HepG2 (cell line): ENCODE measurements around the gene KCNIP3. TPM values are rescaled to one million over a fixed set of nuclear protein-coding genes. Genes with fewer than 3 reads are reported as not detected.
A peak's percentile ranks its signal among the peaks of the same experiment; 100 is the strongest.

Experiments used
- HNRNPH1 ChIP-seq: fragments of 200-400 bp; formaldehyde crosslinking; optimal IDR thresholded peaks from 2 replicates; pipeline ENCODE3; 2017; ENCODE audit warnings: mild to moderate bottlenecking, low read depth, low read length
- MED1 ChIP-seq: sonication (generic); formaldehyde crosslinking; IDR thresholded peaks from 2 replicates; pipeline ENCODE4 v1.4.0; 2020; ENCODE audit warnings: missing genetic modification reagents
- MEF2D ChIP-seq: sonication (generic); formaldehyde crosslinking; IDR thresholded peaks from 2 replicates; pipeline ENCODE4 v1.5.1; 2020; ENCODE audit warnings: mild to moderate bottlenecking, missing genetic modification reagents
- NFKBIZ ChIP-seq: IDR thresholded peaks from 2 replicates; pipeline ENCODE4 v1.6.1; 2018; ENCODE audit warnings: missing genetic modification reagents, missing compliant biosample characterization
- PAX8 ChIP-seq: sonication (generic); formaldehyde crosslinking; IDR thresholded peaks from 2 replicates; pipeline ENCODE4 v1.8.0; 2022; ENCODE audit warnings: mild to moderate bottlenecking, missing genetic modification reagents, borderline replicate concordance
- SMC3 ChIP-seq: IDR thresholded peaks from 2 replicates; pipeline ENCODE4 v1.6.1; 2011; ENCODE audit warnings: low read length, improper control_type of control experiment
- SRF ChIP-seq: IDR thresholded peaks from 2 replicates; pipeline ENCODE4 v1.6.1; 2011; ENCODE audit warnings: mild to moderate bottlenecking, low read depth, low read length, moderate library complexity
- TEAD2 ChIP-seq: sonication (generic); formaldehyde crosslinking; IDR thresholded peaks from 2 replicates; pipeline ENCODE4 v1.9.0; 2021; ENCODE audit warnings: missing genetic modification reagents
- ZNF446 ChIP-seq: sonication (generic); formaldehyde crosslinking; IDR thresholded peaks from 2 replicates; pipeline ENCODE4 v1.5.0; 2020; ENCODE audit warnings: mild to moderate bottlenecking, missing genetic modification reagents
- ZNF775 ChIP-seq: sonication (generic); formaldehyde crosslinking; IDR thresholded peaks from 2 replicates; pipeline ENCODE4 v1.4.0; 2020; ENCODE audit warnings: missing genetic modification reagents, mild to moderate bottlenecking, moderate library complexity, borderline replicate concordance
- ZNF790 ChIP-seq: sonication (generic); formaldehyde crosslinking; IDR thresholded peaks from 2 replicates; pipeline ENCODE4 v1.8.0; 2022; ENCODE audit warnings: missing genetic modification reagents, mild to moderate bottlenecking, borderline replicate concordance
- polyA plus RNA-seq, 8 experiments: library from polyadenylated mRNA; depleted of rRNA in 3 of 8; stranded (reverse) in 7 of 8; unstranded in 1 of 8; fragments of >200 nt; fragmentation: Illumina TruSeq in 4 of 8; extraction: Trizol in 4 of 8; gene quantifications; 2 replicates each; pipeline versions ENCODE4 v1.2.1 to v1.2.3, GENCODE V29; 2011 to 2016; ENCODE audit warnings: low read depth in 4 of 8, missing spikeins in 1 of 8, mixed read lengths in 1 of 8; ENCODE audit not compliant: insufficient read depth in 1 of 8
- total RNA-seq, 5 experiments: library from RNA; depleted of rRNA; stranded (reverse); fragments of >200 nt; fragmentation: Illumina TruSeq; extraction: Trizol; gene quantifications; 2 replicates each; pipeline ENCODE4 v1.2.3, GENCODE V29; 2016; ENCODE audit warnings: low read depth in 1 of 5
- TF ChIP-seq, protein P1 (sequence below): sonication (generic); formaldehyde crosslinking; IDR thresholded peaks from 2 replicates; pipeline ENCODE4 v1.5.0; 2020; ENCODE audit warnings: mild to moderate bottlenecking, missing genetic modification reagents, borderline replicate concordance
- TF ChIP-seq, protein P2 (sequence below): sonication (generic); formaldehyde crosslinking; IDR thresholded peaks from 2 replicates; pipeline ENCODE4 v1.5.1; 2020; ENCODE audit warnings: mild to moderate bottlenecking, missing genetic modification reagents, borderline replicate concordance
- TF ChIP-seq, protein P3 (sequence below): sonication (generic); formaldehyde crosslinking; IDR thresholded peaks from 2 replicates; pipeline ENCODE4 v1.4.0; 2020; ENCODE audit warnings: missing genetic modification reagents, borderline replicate concordance
- TF ChIP-seq, protein P4 (sequence below): sonication (generic); formaldehyde crosslinking; conservative IDR thresholded peaks from 2 replicates; pipeline ENCODE4 v1.8.0; 2022; ENCODE audit warnings: mild to moderate bottlenecking, moderate library complexity, missing genetic modification reagents
- TF ChIP-seq, protein P5 (sequence below): sonication (generic); formaldehyde crosslinking; IDR thresholded peaks from 2 replicates; pipeline ENCODE4 v1.5.0; 2020; ENCODE audit warnings: missing genetic modification reagents
- TF ChIP-seq, protein P6 (sequence below): sonication (generic); formaldehyde crosslinking; conservative IDR thresholded peaks from 2 replicates; pipeline ENCODE4 v1.4.0; 2020; ENCODE audit warnings: missing genetic modification reagents

KCNIP3 gene
- total and polyA plus RNA-seq, 2 of the 13 experiments (the other 11 are each of a cell fraction or from before 2014, with no cell fraction given): not detected

DNA sequence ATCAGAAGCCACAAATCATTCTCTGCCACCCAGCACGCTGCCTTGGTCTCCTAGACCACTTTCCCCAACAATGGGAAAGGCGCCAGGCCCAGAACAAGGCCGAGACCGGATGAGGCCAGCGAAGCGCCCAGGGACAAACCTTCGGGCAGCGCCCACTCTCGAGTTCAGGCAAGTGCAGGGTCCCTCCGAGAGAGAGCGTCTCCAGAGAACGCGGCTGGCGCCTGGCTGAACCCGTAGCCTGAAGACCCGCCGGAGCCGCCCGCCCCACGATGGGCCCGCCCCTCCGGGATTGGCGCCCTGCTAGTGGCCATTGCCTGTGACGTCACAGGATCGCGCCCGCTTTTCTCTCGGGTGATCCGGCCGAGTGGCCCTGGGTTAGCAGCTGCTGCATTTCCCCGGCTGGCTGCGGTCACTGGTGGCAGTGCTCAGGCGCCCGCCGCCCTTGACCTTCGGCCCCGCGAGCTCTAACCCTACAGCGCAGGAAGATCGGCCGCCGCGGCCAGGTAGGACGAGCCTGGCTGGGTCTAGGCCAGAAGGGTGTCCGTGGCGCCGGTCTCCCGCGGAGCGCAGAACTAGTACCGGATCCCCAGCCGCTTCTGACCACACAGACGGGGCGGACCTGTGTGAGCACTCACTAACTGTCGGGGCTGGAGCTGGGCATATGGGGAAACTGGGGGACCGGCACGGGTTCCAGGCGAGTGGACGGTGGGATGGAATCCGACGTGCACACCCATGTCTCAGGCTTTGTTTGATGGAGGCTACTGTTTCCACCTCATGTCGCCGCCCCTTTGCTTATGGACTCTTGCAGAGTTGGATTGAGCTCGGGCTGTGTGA, 105.4 kb downstream of the KCNIP3 start, which contains the start of gene FAHD2A (continued):
- TF ChIP-seq, protein P1, sequence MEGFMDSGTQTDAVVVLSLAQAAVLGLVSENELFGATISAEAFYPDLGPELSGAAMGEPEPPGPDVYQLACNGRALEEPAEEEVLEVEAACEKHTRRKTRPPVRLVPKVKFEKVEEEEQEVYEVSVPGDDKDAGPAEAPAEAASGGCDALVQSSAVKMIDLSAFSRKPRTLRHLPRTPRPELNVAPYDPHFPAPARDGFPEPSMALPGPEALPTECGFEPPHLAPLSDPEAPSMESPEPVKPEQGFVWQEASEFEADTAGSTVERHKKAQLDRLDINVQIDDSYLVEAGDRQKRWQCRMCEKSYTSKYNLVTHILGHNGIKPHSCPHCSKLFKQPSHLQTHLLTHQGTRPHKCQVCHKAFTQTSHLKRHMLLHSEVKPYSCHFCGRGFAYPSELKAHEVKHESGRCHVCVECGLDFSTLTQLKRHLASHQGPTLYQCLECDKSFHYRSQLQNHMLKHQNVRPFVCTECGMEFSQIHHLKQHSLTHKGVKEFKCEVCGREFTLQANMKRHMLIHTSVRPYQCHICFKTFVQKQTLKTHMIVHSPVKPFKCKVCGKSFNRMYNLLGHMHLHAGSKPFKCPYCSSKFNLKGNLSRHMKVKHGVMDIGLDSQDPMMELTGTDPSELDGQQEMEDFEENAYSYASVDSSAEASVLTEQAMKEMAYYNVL: peak; percentile 75; the same call in 1 of the 2 replicates
- TF ChIP-seq, protein P2, sequence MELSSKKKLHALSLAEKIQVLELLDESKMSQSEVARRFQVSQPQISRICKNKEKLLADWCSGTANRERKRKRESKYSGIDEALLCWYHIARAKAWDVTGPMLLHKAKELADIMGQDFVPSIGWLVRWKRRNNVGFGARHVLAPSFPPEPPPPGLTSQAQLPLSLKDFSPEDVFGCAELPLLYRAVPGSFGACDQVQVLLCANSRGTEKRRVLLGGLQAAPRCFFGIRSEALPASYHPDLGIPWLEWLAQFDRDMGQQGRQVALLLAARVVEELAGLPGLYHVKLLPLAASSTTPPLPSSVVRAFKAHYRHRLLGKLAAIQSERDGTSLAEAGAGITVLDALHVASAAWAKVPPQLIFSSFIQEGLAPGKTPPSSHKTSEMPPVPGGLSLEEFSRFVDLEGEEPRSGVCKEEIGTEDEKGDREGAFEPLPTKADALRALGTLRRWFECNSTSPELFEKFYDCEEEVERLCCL (CRISPR knock-in tag): peak; percentile 38; the same call in 1 of the 2 replicates
- TF ChIP-seq, protein P3, sequence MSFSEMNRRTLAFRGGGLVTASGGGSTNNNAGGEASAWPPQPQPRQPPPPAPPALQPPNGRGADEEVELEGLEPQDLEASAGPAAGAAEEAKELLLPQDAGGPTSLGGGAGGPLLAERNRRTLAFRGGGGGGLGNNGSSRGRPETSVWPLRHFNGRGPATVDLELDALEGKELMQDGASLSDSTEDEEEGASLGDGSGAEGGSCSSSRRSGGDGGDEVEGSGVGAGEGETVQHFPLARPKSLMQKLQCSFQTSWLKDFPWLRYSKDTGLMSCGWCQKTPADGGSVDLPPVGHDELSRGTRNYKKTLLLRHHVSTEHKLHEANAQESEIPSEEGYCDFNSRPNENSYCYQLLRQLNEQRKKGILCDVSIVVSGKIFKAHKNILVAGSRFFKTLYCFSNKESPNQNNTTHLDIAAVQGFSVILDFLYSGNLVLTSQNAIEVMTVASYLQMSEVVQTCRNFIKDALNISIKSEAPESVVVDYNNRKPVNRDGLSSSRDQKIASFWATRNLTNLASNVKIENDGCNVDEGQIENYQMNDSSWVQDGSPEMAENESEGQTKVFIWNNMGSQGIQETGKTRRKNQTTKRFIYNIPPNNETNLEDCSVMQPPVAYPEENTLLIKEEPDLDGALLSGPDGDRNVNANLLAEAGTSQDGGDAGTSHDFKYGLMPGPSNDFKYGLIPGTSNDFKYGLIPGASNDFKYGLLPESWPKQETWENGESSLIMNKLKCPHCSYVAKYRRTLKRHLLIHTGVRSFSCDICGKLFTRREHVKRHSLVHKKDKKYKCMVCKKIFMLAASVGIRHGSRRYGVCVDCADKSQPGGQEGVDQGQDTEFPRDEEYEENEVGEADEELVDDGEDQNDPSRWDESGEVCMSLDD (CRISPR knock-in tag): 0 out of 2 replicates have a peak, but pooled peaks have one; percentile 24
- TF ChIP-seq NFKBIZ (no peak), SRF (peak; percentile 63; the same call in 1 of the 2 replicates), HNRNPH1 (no peak), PAX8 (CRISPR knock-in tag) (peak; percentile 87), TEAD2 (no peak), ZNF775 (no peak), MEF2D (CRISPR knock-in tag) (peak; percentile 76; the same call in 1 of the 2 replicates), ZNF446 (CRISPR knock-in tag) (no peak), ZNF790 (CRISPR knock-in tag) (peak; percentile 71; the same call in 1 of the 2 replicates), MED1 (CRISPR knock-in tag) (peak; percentile 75; the same call in 1 of the 2 replicates), SMC3 (no peak)
- TF ChIP-seq, protein P4, sequence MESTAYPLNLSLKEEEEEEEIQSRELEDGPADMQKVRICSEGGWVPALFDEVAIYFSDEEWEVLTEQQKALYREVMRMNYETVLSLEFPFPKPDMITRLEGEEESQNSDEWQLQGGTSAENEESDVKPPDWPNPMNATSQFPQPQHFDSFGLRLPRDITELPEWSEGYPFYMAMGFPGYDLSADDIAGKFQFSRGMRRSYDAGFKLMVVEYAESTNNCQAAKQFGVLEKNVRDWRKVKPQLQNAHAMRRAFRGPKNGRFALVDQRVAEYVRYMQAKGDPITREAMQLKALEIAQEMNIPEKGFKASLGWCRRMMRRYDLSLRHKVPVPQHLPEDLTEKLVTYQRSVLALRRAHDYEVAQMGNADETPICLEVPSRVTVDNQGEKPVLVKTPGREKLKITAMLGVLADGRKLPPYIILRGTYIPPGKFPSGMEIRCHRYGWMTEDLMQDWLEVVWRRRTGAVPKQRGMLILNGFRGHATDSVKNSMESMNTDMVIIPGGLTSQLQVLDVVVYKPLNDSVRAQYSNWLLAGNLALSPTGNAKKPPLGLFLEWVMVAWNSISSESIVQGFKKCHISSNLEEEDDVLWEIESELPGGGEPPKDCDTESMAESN (CRISPR knock-in tag): peak; percentile 71
- TF ChIP-seq, protein P5, sequence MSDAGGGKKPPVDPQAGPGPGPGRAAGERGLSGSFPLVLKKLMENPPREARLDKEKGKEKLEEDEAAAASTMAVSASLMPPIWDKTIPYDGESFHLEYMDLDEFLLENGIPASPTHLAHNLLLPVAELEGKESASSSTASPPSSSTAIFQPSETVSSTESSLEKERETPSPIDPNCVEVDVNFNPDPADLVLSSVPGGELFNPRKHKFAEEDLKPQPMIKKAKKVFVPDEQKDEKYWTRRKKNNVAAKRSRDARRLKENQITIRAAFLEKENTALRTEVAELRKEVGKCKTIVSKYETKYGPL (CRISPR knock-in tag): 0 out of 2 replicates have a peak, but pooled peaks have one; percentile 20
- TF ChIP-seq, protein P6, sequence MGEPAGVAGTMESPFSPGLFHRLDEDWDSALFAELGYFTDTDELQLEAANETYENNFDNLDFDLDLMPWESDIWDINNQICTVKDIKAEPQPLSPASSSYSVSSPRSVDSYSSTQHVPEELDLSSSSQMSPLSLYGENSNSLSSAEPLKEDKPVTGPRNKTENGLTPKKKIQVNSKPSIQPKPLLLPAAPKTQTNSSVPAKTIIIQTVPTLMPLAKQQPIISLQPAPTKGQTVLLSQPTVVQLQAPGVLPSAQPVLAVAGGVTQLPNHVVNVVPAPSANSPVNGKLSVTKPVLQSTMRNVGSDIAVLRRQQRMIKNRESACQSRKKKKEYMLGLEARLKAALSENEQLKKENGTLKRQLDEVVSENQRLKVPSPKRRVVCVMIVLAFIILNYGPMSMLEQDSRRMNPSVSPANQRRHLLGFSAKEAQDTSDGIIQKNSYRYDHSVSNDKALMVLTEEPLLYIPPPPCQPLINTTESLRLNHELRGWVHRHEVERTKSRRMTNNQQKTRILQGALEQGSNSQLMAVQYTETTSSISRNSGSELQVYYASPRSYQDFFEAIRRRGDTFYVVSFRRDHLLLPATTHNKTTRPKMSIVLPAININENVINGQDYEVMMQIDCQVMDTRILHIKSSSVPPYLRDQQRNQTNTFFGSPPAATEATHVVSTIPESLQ: 0 out of 2 replicates have a peak, but pooled peaks have one; percentile 23
